B cell (primary cell): ENCODE results near the gene ESR1. TPM values are rescaled to one million over a fixed set of nuclear protein-coding genes. Genes with fewer than 3 reads are reported as not detected.

ENCODE experiments used
- ATAC-seq: fragments of 200-7000 bp; cut with Tn5 transposase; one replicate; pipeline ENCODE4 v1.10.0; 2021; ENCODE audit warnings: low read depth, mild to moderate bottlenecking, moderate number of reproducible peaks, moderate library complexity
- CTCF ChIA-PET: fragments of 350-600 bp; sonication (Branson Sonifier 250); formaldehyde crosslinking; loops from one replicate; lab custom pipeline; 2021; ENCODE audit warnings: antibody characterized with exemption, inconsistent platforms; lab: Charles Lee
- POLR2A ChIA-PET: fragments of 350-600 bp; sonication (Branson Sonifier 250); formaldehyde crosslinking; loops from one replicate; lab custom pipeline; 2021; ENCODE audit warnings: antibody characterized with exemption; lab: Charles Lee
- DNase-seq: peaks from one replicate; pipeline ENCODE4 v3.0.0; 2013
- H2AFZ ChIP-seq: 2 replicates; pipeline ENCODE4 v1.6.1; 2012; ENCODE audit warnings: mild to moderate bottlenecking, low read depth, low read length; ENCODE audit not compliant: insufficient read depth, poor library complexity, severe bottlenecking
- H3K27ac ChIP-seq, 2 donors: 1 replicate in 1 of 2; 2 replicates in 1 of 2; pipeline ENCODE4 v1.5.1; 2012 to 2013; ENCODE audit warnings: low read length in 2 of 2, mild to moderate bottlenecking in 2 of 2, moderate library complexity in 1 of 2
- H3K27me3 ChIP-seq, 4 experiments: fragments of 200-600 bp in 1 of 4; sonication (generic) in 1 of 4; replicated peaks in 1 of 4; 1 replicate in 2 of 4; 2 replicates in 2 of 4; pipeline versions ENCODE4 v1.6.1 to v1.7.0; 2013 to 2016; ENCODE audit warnings: low read length in 3 of 4, mild to moderate bottlenecking in 2 of 4, mixed read lengths in 1 of 4, moderate library complexity in 1 of 4; ENCODE audit not compliant: insufficient read depth in 4 of 4, control insufficient read depth in 3 of 4; ENCODE audit errors: control extremely low read depth in 1 of 4
- H3K36me3 ChIP-seq, 2 experiments: replicated peaks in 1 of 2; 1 replicate in 1 of 2; 2 replicates in 1 of 2; pipeline versions ENCODE4 v1.6.1 to v1.7.1; 2013; ENCODE audit warnings: low read length in 1 of 2; ENCODE audit not compliant: insufficient read depth in 2 of 2, control insufficient read depth in 1 of 2; ENCODE audit errors: control extremely low read depth in 1 of 2, extremely low read depth in 1 of 2
- H3K4me1 ChIP-seq, 2 donors: fragments of 200-600 bp in 1 of 2; sonication (generic) in 1 of 2; 1 replicate in 1 of 2; 2 replicates in 1 of 2; pipeline versions ENCODE4 v1.5.1 to v1.6.1; 2013 to 2017; ENCODE audit warnings: low read length in 2 of 2; ENCODE audit not compliant: control insufficient read depth in 2 of 2, insufficient read depth in 2 of 2
- H3K4me2 ChIP-seq: replicated peaks from 2 replicates; pipeline ENCODE3; 2012; ENCODE audit warnings: mild to moderate bottlenecking, low read depth, low read length; ENCODE audit not compliant: poor library complexity, severe bottlenecking
- H3K4me3 ChIP-seq, 5 experiments: fragments of 200-600 bp in 1 of 5; sonication (generic) in 1 of 5; 1 replicate in 3 of 5; 2 replicates in 2 of 5; pipeline versions ENCODE4 v1.5.1 to v1.7.0; 2011 to 2016; ENCODE audit warnings: low read length in 4 of 5, mild to moderate bottlenecking in 4 of 5, low read depth in 2 of 5, control low read depth in 1 of 5, moderate library complexity in 1 of 5; ENCODE audit not compliant: insufficient read depth in 1 of 5; ENCODE audit errors: control extremely low read depth in 1 of 5, extremely low read depth in 1 of 5
- H3K79me2 ChIP-seq: fragments of 200-600 bp; sonication (generic); one replicate; pipeline ENCODE4 v1.6.0; 2016; ENCODE audit warnings: low read length; ENCODE audit not compliant: control insufficient read depth, insufficient read depth
- H3K9ac ChIP-seq: fragments of 200-600 bp; sonication (generic); 2 replicates; pipeline ENCODE4 v1.6.1; 2017; ENCODE audit warnings: mild to moderate bottlenecking, low read length, moderate library complexity
- H3K9me3 ChIP-seq, 3 donors: one replicate each; pipeline versions ENCODE4 v1.6.1 to v1.7.1; 2013; ENCODE audit warnings: low read length in 2 of 3; ENCODE audit not compliant: control insufficient read depth in 2 of 3, insufficient read depth in 1 of 3; ENCODE audit errors: control extremely low read depth in 1 of 3
- H4K20me1 ChIP-seq: 2 replicates; pipeline ENCODE4 v1.6.0; 2012; ENCODE audit warnings: mild to moderate bottlenecking, low read length; ENCODE audit not compliant: insufficient read depth, control insufficient read depth, poor library complexity, severe bottlenecking
- H3K27ac Mint-ChIP-seq: one replicate; pipeline ENCODE4 v1.8.0; 2021; ENCODE audit warnings: mixed read lengths
- H3K27me3 Mint-ChIP-seq: one replicate; pipeline ENCODE4 v1.8.0; 2021; ENCODE audit warnings: mixed read lengths
- H3K4me1 Mint-ChIP-seq: one replicate; pipeline ENCODE4 v1.8.0; 2021; ENCODE audit warnings: mixed read lengths
- H3K4me3 Mint-ChIP-seq: one replicate; pipeline ENCODE4 v1.8.0; 2021; ENCODE audit warnings: mixed read lengths
- H3K9me3 Mint-ChIP-seq: one replicate; pipeline ENCODE4 v1.8.0; 2022; ENCODE audit warnings: mixed read lengths; ENCODE audit not compliant: insufficient read depth
- CTCF ChIP-seq: fragments of 200-600 bp; IDR thresholded peaks from one replicate; pipeline ENCODE4 v1.8.0; 2022; ENCODE audit warnings: antibody characterized with exemption, mild to moderate bottlenecking
- EZH2 ChIP-seq: IDR thresholded peaks from 2 replicates; pipeline ENCODE4 v1.6.1; 2012; ENCODE audit warnings: borderline replicate concordance, low read depth, mild to moderate bottlenecking, moderate library complexity, low read length; ENCODE audit not compliant: insufficient read depth, poor library complexity, severe bottlenecking
- WGBS: methylation state at CpG from one replicate; pipeline ENCODE4 v1.1.5; 2013; ENCODE audit warnings: missing lambda C conversion rate; ENCODE audit not compliant: insufficient coverage; 5-methylcytosine and 5-hydroxymethylcytosine counted together
- intact Hi-C: fragments of 100-400 bp; cut with micrococcal nuclease; formaldehyde crosslinking; loops from one replicate; pipeline ENCODE4 v1.10.0; 2022
- polyA plus RNA-seq: library from polyadenylated mRNA; depleted of rRNA; stranded (reverse); fragments of >200 nt; gene quantifications from 2 replicates; pipeline ENCODE4 v1.2.3, GENCODE V29; 2012
- total RNA-seq, 2 donors: library from RNA; stranded (reverse); fragments of 120-200 nt in 1 of 2; gene quantifications; 1 replicate in 1 of 2; 2 replicates in 1 of 2; pipeline versions ENCODE4 v1.2.3 to v1.2.4, GENCODE V29; 2013 to 2022

The ESR1 gene
- total and polyA plus RNA-seq, 2 donors (not counting 1 experiment from before 2014, with no cell fraction given): 0.46 to 5.9 TPM

GRCh38 chr6:152166497-152166896 lies 359.0 kb downstream of the ESR1 start:
- Histone ChIP-seq H3K27ac (no peak overlapping the region), H3K4me3 (no peak overlapping the region), H3K4me2 (no peak overlapping the region), H2AFZ (no peak overlapping the region), H3K79me2 (peaks cover 19% of the 10 kb centered on the region), H3K4me1 (peaks cover 0 to 5% of the 10 kb centered on the region in 2 donors), H3K36me3 (peaks cover 22 to 62% of the 10 kb centered on the region in 2 experiments), H3K9me3 (peaks cover 0 to 6% (median 3%) of the 10 kb centered on the region in 3 donors), H3K27me3 (no peaks in the 10 kb centered on the region), H3K9ac (no peak overlapping the region), H4K20me1 (no peaks in the 10 kb centered on the region)
- Mint-ChIP-seq H3K27me3 (no peaks in the 10 kb centered on the region), H3K4me3 (peak overlapping the region; percentile 23), H3K4me1 (peaks cover 38% of the 10 kb centered on the region), H3K9me3 (peaks cover 6% of the 10 kb centered on the region), H3K27ac (no peak overlapping the region)
- ChIA-PET CTCF (interaction anchor here (1.6 kb wide), 1 partner anchor 170 kb away, joined by 3 read pairs; no protein-coding TSS in a partner anchor), POLR2A (interaction anchor here (0.9 kb wide), 1 partner anchor 17 kb away, joined by 3 read pairs; no protein-coding TSS in a partner anchor)
- ATAC-seq (no peak), DNase-seq (no peak)
- no CpG with 5 or more reads among the region's 4 CpGs for WGBS
- intact Hi-C loops: loop anchor here (2.0 kb wide), 1 partner anchor 16 kb away; no protein-coding TSS in a partner anchor
- TF ChIP-seq EZH2 (no peak), CTCF (no peak)

- no peak overlapping the region for H2AFZ ChIP-seq
- TF ChIP-seq EZH2: no peak
- no peak for TF ChIP-seq CTCF
These were observed 359.4 kb downstream of the ESR1 start for GRCh38 chr6:152166897-152167296.

More at GRCh38 chr6:152166897-152167296, 359.4 kb downstream of the ESR1 start:
- Histone ChIP-seq H3K4me3 (no peak overlapping the region), H3K4me1 (peaks cover 0 to 5% of the 10 kb centered on the region in 2 donors), H4K20me1 (no peaks in the 10 kb centered on the region), H3K27ac (no peak overlapping the region), H3K36me3 (peaks cover 24 to 59% of the 10 kb centered on the region in 2 experiments), H3K4me2 (no peak overlapping the region), H3K27me3 (no peaks in the 10 kb centered on the region), H3K9ac (no peak overlapping the region), H3K79me2 (peaks cover 16% of the 10 kb centered on the region), H3K9me3 (peaks cover 0 to 6% (median 3%) of the 10 kb centered on the region in 3 donors)
- ATAC-seq (no peak), DNase-seq (no peak)
- peaks cover 6% of the 10 kb centered on the region for H3K9me3 Mint-ChIP-seq
- H3K4me3 Mint-ChIP-seq: peak overlapping the region; percentile 13
- no peaks in the 10 kb centered on the region for H3K27me3 Mint-ChIP-seq
- peaks cover 36% of the 10 kb centered on the region for H3K4me1 Mint-ChIP-seq
- ChIA-PET CTCF (interaction anchor here (1.2 to 1.7 kb wide), 3 partner anchors 18 to 402 kb away, joined by 3 to 6 read pairs (median 3); no protein-coding TSS in a partner anchor), POLR2A (interaction anchor here (0.8 to 0.9 kb wide), 2 partner anchors 16 to 18 kb away, joined by 3 read pairs; no protein-coding TSS in a partner anchor)
- H3K27ac Mint-ChIP-seq: no peak overlapping the region
- WGBS: no CpG with 5 or more reads among the region's 5 CpGs
- intact Hi-C loops: loop anchor here (2.0 kb wide), 1 partner anchor 16 kb away; no protein-coding TSS in a partner anchor
